Subcutaneous adipose tissue (tissue), 4 donors: ENCODE data around the gene SH3PXD2A. TPM values are rescaled to one million over a fixed set of nuclear protein-coding genes. Genes with fewer than 3 reads are reported as not detected.

Source experiments
- total RNA-seq, 4 donors: library from RNA; depleted of rRNA; stranded (reverse); fragments of >200 nt; gene quantifications; one replicate each; pipeline ENCODE4 v1.1.0, GENCODE V29; 2016
- TF ChIP-seq, protein P1 (sequence below): fragments of 450-650 bp; IDR thresholded peaks from one replicate; pipeline ENCODE4 v1.5.1; 2016; ENCODE audit warnings: low read depth, mild to moderate bottlenecking, control low read depth, antibody characterized with exemption, moderate library complexity

SH3PXD2A gene
- total RNA-seq, 4 donors from 2014 or later, result 13.0 to 23.6 (median 18.7) TPM

GRCh38 chr10:103612462-103613365, 242.7 kb downstream of the SH3PXD2A start:
- TF ChIP-seq, protein P1, sequence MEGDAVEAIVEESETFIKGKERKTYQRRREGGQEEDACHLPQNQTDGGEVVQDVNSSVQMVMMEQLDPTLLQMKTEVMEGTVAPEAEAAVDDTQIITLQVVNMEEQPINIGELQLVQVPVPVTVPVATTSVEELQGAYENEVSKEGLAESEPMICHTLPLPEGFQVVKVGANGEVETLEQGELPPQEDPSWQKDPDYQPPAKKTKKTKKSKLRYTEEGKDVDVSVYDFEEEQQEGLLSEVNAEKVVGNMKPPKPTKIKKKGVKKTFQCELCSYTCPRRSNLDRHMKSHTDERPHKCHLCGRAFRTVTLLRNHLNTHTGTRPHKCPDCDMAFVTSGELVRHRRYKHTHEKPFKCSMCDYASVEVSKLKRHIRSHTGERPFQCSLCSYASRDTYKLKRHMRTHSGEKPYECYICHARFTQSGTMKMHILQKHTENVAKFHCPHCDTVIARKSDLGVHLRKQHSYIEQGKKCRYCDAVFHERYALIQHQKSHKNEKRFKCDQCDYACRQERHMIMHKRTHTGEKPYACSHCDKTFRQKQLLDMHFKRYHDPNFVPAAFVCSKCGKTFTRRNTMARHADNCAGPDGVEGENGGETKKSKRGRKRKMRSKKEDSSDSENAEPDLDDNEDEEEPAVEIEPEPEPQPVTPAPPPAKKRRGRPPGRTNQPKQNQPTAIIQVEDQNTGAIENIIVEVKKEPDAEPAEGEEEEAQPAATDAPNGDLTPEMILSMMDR, result no peak

GRCh38 chr10:103610921-103611511, 244.4 kb downstream of the SH3PXD2A start:
- TF ChIP-seq, protein P1, result no peak

DNA sequence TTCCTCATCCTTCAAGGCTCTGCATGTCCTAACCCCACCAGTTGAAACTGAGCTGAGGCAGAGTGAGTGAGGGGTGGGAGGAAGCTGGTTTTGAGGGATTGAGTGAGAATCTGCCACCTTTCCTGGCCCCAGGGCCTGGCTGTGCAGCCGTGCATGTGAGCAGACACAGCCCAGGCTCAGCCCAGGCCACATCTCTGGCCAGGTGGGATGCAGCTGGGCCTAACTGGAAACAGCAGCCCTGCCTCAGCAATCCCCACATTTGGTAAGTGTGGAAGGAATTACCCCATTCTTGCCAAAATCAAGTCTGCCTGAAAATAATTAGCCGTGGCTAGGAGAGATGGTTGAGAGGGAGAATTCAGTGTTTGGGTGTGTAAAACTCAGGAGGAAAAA, 245.3 kb downstream of the SH3PXD2A start:
- TF ChIP-seq, protein P1, result no peak

DNA sequence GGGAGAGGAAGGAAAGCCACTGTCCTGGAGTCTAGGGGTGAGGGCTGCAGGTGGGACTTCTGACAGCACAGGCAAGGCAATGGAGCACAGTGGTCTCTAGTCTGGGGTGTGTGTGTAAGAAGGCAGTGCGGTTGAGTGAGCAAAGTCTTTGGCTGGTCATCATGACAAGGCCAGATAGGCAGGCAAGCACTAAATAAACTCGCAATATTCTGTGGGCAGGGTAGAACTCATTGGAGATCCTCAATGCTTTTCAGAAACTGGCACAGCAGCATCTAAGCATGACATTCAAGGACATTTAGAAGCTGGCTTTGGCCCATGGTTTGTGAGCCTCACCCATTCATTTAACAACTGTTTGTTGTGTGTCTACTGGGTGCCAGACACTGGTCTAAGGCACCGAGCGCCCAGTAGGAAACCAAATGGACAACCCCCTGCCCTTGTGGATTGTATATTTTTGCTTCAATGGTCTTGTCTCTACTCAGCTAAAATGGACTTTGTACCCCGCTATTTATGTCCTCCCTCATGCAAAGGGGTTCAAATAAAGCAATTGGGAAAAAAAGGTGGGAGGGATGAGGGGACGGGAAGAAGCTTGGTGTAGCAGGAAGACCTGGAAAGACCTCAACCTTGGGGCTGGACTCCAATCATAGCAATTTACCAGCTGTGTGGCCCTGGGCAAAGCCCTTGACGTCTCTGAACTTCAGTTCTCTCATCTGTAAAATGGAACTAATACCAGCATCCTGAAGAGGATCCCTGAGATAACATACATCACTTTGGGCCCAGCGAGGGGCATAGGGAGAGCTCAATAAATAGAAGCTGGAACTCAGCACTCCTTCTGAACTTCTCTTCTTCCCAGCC, 245.9 kb downstream of the SH3PXD2A start:
- TF ChIP-seq, protein P1, result no peak

DNA sequence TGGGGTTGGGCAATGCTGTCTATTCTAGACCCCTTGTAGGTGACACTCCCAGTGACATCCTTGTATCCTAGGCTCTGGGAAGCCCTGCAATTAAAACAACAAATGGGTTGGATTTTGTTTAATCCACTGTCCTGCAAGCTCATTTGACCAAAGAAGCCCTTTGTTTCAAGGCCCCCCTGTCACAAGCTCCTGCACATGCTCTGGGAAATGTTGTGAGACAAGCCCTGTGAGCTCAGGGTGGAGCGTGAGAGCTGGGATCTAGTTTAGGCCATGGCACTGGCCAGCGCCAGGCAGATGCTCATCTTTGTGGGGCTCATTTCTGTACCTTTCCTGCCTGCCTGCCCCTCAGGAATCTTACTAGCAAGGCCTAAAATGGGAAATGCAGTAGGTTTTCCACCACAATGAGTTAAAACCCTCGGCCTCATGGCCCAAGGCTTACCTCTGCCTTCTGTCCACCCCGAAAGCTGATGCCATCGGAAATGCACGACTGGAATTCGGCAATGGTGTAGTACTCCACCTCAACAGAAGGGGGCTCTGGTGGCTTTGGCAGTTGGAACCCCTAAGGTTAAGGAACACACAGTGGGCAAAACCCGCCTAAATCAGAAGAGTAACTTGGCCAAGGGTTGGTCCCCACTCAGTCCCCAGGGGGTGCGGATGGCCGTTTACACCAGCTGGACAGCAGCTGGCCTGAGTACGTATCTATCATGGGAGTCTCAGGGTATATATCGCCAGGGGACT, 249.8 kb downstream of the SH3PXD2A start:
- TF ChIP-seq, protein P1, result no peak

DNA sequence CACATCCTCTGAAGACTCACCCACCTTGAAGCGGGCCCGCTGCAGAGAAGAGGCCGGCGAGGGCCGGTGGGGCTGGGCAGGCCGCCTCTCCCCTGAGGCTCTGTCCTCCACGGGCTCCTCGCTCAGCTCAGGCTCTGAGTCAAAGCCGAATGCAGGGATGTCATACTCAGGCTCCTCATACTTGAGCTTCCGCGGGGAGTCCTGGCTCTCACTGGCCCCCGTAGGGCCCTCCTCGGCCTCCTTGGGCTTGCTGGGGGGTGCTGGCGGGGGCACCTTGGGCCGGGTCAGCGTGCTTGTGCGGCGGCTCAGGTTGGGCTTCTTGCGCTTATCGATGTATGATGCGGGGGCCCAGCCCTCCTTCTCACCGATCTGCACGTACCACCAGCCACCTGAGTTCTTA, 252.0 kb downstream of the SH3PXD2A start:
- TF ChIP-seq, protein P1, result no peak
